Keratinocyte (primary cell): ENCODE results near the gene FNDC3B. TPM values are rescaled to one million over a fixed set of nuclear protein-coding genes. Genes with fewer than 3 reads are reported as not detected.

Source experiments
- DNase-seq: peaks from one replicate; pipeline ENCODE4 v3.0.0-alpha.2; 2011; ENCODE audit warnings: low read depth, missing footprints, low spot score
- FAIRE-seq: peaks from 2 replicates; lab custom pipeline; 2011; peaks lifted over from hg19 to GRCh38; lab: Jason Lieb, UNC
- H2AFZ ChIP-seq: 2 replicates; pipeline ENCODE4 v1.6.0; 2012; ENCODE audit warnings: low read length, control low read depth, inconsistent platforms; ENCODE audit not compliant: control insufficient read depth
- H3K27ac ChIP-seq: 2 replicates; pipeline ENCODE4 v1.5.1; 2011; ENCODE audit warnings: low read length; ENCODE audit not compliant: control insufficient read depth, insufficient read depth
- H3K27me3 ChIP-seq: 3 replicates; pipeline ENCODE4 v1.6.0; 2011; ENCODE audit warnings: low read length; ENCODE audit not compliant: control insufficient read depth, insufficient read depth; ENCODE audit errors: extremely low read depth
- H3K36me3 ChIP-seq, 2 experiments: 2 replicates in 1 of 2; 3 replicates in 1 of 2; pipeline ENCODE4 v1.5.1; 2011; ENCODE audit warnings: low read length in 2 of 2, mild to moderate bottlenecking in 1 of 2; ENCODE audit not compliant: control insufficient read depth in 2 of 2, insufficient read depth in 2 of 2; ENCODE audit errors: extremely low read depth in 1 of 2
- H3K4me1 ChIP-seq: 3 replicates; pipeline ENCODE4 v1.5.1; 2011; ENCODE audit warnings: low read length; ENCODE audit not compliant: control insufficient read depth, insufficient read depth; ENCODE audit errors: extremely low read depth
- H3K4me2 ChIP-seq: 3 replicates; pipeline ENCODE4 v1.6.0; 2011; ENCODE audit warnings: low read depth, low read length; ENCODE audit not compliant: control insufficient read depth, insufficient read depth; ENCODE audit errors: extremely low read depth
- H3K4me3 ChIP-seq, 3 experiments: fragments of 200-600 bp in 1 of 3; sonication (generic) in 1 of 3; 2 replicates in 2 of 3; 3 replicates in 1 of 3; pipeline ENCODE4 v1.5.1; 2011 to 2016; ENCODE audit warnings: low read length in 3 of 3, mild to moderate bottlenecking in 3 of 3, control low read depth in 2 of 3, inconsistent platforms in 1 of 3, low read depth in 1 of 3, mixed read lengths in 1 of 3, mixed run types in 1 of 3, moderate library complexity in 1 of 3; ENCODE audit not compliant: control insufficient read depth in 2 of 3, insufficient read depth in 2 of 3; ENCODE audit errors: extremely low read depth in 1 of 3
- H3K79me2 ChIP-seq: 2 replicates; pipeline ENCODE4 v1.6.0; 2012; ENCODE audit warnings: low read length; ENCODE audit not compliant: control insufficient read depth, insufficient read depth
- H3K9ac ChIP-seq: 3 replicates; pipeline ENCODE4 v1.6.0; 2011; ENCODE audit warnings: low read length; ENCODE audit not compliant: control insufficient read depth, insufficient read depth; ENCODE audit errors: extremely low read depth
- H3K9me1 ChIP-seq: 3 replicates; pipeline ENCODE4 v1.6.0; 2011; ENCODE audit warnings: low read length; ENCODE audit not compliant: control insufficient read depth, insufficient read depth; ENCODE audit errors: extremely low read depth
- H3K9me3 ChIP-seq: 2 replicates; pipeline ENCODE4 v1.5.1; 2012; ENCODE audit warnings: low read depth, low read length; ENCODE audit not compliant: control insufficient read depth
- H4K20me1 ChIP-seq: 3 replicates; pipeline ENCODE4 v1.6.0; 2011; ENCODE audit warnings: low read length; ENCODE audit not compliant: control insufficient read depth, insufficient read depth; ENCODE audit errors: extremely low read depth
- CTCF ChIP-seq, 3 experiments: IDR thresholded peaks in 1 of 3; conservative IDR thresholded peaks in 1 of 3; optimal IDR thresholded peaks in 1 of 3; 2 replicates in 2 of 3; 3 replicates in 1 of 3; pipeline versions ENCODE3 to v1.5.1; 2011; ENCODE audit warnings: low read length in 3 of 3, mild to moderate bottlenecking in 3 of 3, moderate library complexity in 2 of 3, control low read depth in 1 of 3, inconsistent platforms in 1 of 3; ENCODE audit not compliant: insufficient read depth in 2 of 3; ENCODE audit errors: extremely low read depth in 1 of 3
- EZH2 ChIP-seq: IDR thresholded peaks from one replicate; pipeline ENCODE4 v1.6.1; 2012; ENCODE audit warnings: inconsistent platforms, mild to moderate bottlenecking, low read length, moderate library complexity
- dilution Hi-C: fragments of 300-500 bp; cut with MboI; formaldehyde crosslinking; loops from one replicate; pipeline ENCODE4 v1.7.0; 2020; ENCODE audit warnings: low sequenced_read_pairs; ENCODE audit not compliant: extremely low pct_ligation_motif_present
- polyA plus RNA-seq, 5 experiments: library from polyadenylated mRNA; depleted of rRNA in 3 of 5; stranded (reverse) in 3 of 5; stranded (forward) in 1 of 5; unstranded in 1 of 5; fragments of >200 nt; gene quantifications; 1 replicate in 1 of 5; 2 replicates in 3 of 5; 3 replicates in 1 of 5; pipeline versions ENCODE4 v1.2.1 to v1.2.3, GENCODE V29; 2011 to 2012; ENCODE audit warnings: missing spikeins in 2 of 5, low read depth in 1 of 5, low replicate concordance in 1 of 5

The FNDC3B gene
- polyA plus RNA-seq, 1 donor (not counting 4 experiments of a cell fraction or from before 2014, with no cell fraction given) = 31.4 TPM

- H3K9me1 ChIP-seq = peaks cover 2% of the 10 kb centered on the region
- FAIRE-seq = no peak
Observed at GRCh38 chr3:172179680-172180399, 140.5 kb downstream of the FNDC3B start.

GRCh38 chr3:172180473-172180872 lies 141.1 kb downstream of the FNDC3B start:
- no peak overlapping the region for H3K27ac ChIP-seq
- no peak overlapping the region for H3K4me3 ChIP-seq
- H3K36me3 ChIP-seq = peaks cover 4 to 11% of the 10 kb centered on the region in 2 experiments
- H3K27me3 ChIP-seq = no peaks in the 10 kb centered on the region
- no peaks in the 10 kb centered on the region for H3K9me3 ChIP-seq
- peaks cover 2% of the 10 kb centered on the region for H3K9me1 ChIP-seq
- H3K9ac ChIP-seq = no peak overlapping the region
- no peak overlapping the region for H3K4me2 ChIP-seq
- peaks cover 21% of the 10 kb centered on the region for H3K4me1 ChIP-seq
- peaks cover 77% of the 10 kb centered on the region for H3K79me2 ChIP-seq
- H2AFZ ChIP-seq = no peak overlapping the region
- H4K20me1 ChIP-seq = peaks cover 6% of the 10 kb centered on the region
- no peak for DNase-seq
- FAIRE-seq = no peak
- dilution Hi-C loops = no loop called here
- TF ChIP-seq CTCF (optimal IDR thresholded peaks at IDR 0.05 in 1 of 3, IDR thresholded peaks at IDR 0.05 in 1 of 3, conservative IDR thresholded peaks at IDR 0.05 in 1 of 3; ENCODE audit: extremely low read depth in 1 of 3, insufficient read depth in 2 of 3, low read length in 3 of 3) (no peak), EZH2 (no peak)

More at GRCh38 chr3:172179680-172180399, 140.5 kb downstream of the FNDC3B start:
- no peak overlapping the region for H3K4me2 ChIP-seq
- H3K4me1 ChIP-seq = peaks cover 21% of the 10 kb centered on the region
- H2AFZ ChIP-seq = no peak overlapping the region
- peaks cover 77% of the 10 kb centered on the region for H3K79me2 ChIP-seq
- DNase-seq = no peak
- no peaks in the 10 kb centered on the region for H3K27me3 ChIP-seq
- dilution Hi-C loops = no loop called here
- H3K27ac ChIP-seq = no peak overlapping the region
- H3K4me3 ChIP-seq = no peak overlapping the region
- no peak overlapping the region for H3K9ac ChIP-seq
- peaks cover under 1 to 11% of the 10 kb centered on the region in 2 experiments for H3K36me3 ChIP-seq
- TF ChIP-seq EZH2 = no peak
- TF ChIP-seq CTCF (optimal IDR thresholded peaks at IDR 0.05 in 1 of 3, IDR thresholded peaks at IDR 0.05 in 1 of 3, conservative IDR thresholded peaks at IDR 0.05 in 1 of 3; ENCODE audit: extremely low read depth in 1 of 3, insufficient read depth in 2 of 3, low read length in 3 of 3) = no peak
- peaks cover 6% of the 10 kb centered on the region for H4K20me1 ChIP-seq
- no peaks in the 10 kb centered on the region for H3K9me3 ChIP-seq
